PC-9 (cell line): ENCODE measurements around the gene RSPRY1. TPM values are rescaled to one million over a fixed set of nuclear protein-coding genes. Genes with fewer than 3 reads are reported as not detected.

Experiments
- BruUV-seq: library from RNA; stranded (reverse); fragments of 400-500 nt; replicated peaks from 2 replicates; lab custom pipeline; 2021; lab: Mats Ljungman, UMichigan
- CTCF ChIA-PET: fragments of 300-600 bp; sonication (Branson Sonifier 250); formaldehyde crosslinking; loops from one replicate; lab custom pipeline; 2022; ENCODE audit warnings: antibody characterized with exemption; lab: Charles Lee
- POLR2A ChIA-PET: fragments of 300-600 bp; sonication (Branson Sonifier 250); formaldehyde crosslinking; loops from one replicate; lab custom pipeline; 2022; ENCODE audit warnings: antibody characterized with exemption; ENCODE audit not compliant: unreplicated experiment; lab: Charles Lee
- DNase-seq, 2 experiments: peaks; one replicate each; pipeline versions ENCODE4 v3.0.0 to v3.0.0-alpha.2; 2015 to 2022; ENCODE audit warnings: mixed read lengths in 1 of 2
- H2AFZ ChIP-seq: fragments of 200-600 bp; sonication (generic); 2 replicates; pipeline ENCODE4 v1.8.1; 2017; ENCODE audit warnings: antibody characterized with exemption
- H3F3A ChIP-seq: fragments of 200-600 bp; sonication (generic); 2 replicates; pipeline ENCODE4 v1.8.1; 2017; ENCODE audit warnings: antibody characterized with exemption, mild to moderate bottlenecking, low read depth; ENCODE audit not compliant: insufficient read depth
- H3K27ac ChIP-seq: fragments of 200-600 bp; sonication (generic); 2 replicates; pipeline ENCODE4 v1.6.1; 2016; ENCODE audit warnings: mixed run types
- H3K27me3 ChIP-seq: fragments of 200-600 bp; sonication (generic); 2 replicates; pipeline ENCODE4 v1.6.1; 2016; ENCODE audit warnings: low read depth, mixed run types; ENCODE audit not compliant: insufficient read depth
- H3K36me3 ChIP-seq: fragments of 200-600 bp; sonication (generic); 2 replicates; pipeline ENCODE4 v1.6.1; 2016; ENCODE audit warnings: low read depth, mixed run types
- H3K4me1 ChIP-seq: fragments of 200-600 bp; sonication (generic); replicated peaks from 2 replicates; pipeline ENCODE4 v1.6.1; 2016; ENCODE audit warnings: mixed run types; ENCODE audit not compliant: insufficient read depth
- H3K4me2 ChIP-seq: fragments of 200-600 bp; sonication (generic); 2 replicates; pipeline ENCODE4 v1.6.1; 2017; ENCODE audit warnings: mixed run types
- H3K4me3 ChIP-seq: fragments of 200-600 bp; sonication (generic); 2 replicates; pipeline ENCODE4 v1.6.1; 2016; ENCODE audit warnings: mixed run types
- H3K79me2 ChIP-seq: fragments of 200-600 bp; sonication (generic); 2 replicates; pipeline ENCODE4 v1.6.1; 2017; ENCODE audit warnings: low read depth, mixed run types
- H3K9me2 ChIP-seq: fragments of 200-600 bp; sonication (generic); 2 replicates; pipeline ENCODE4 v1.8.1; 2017; ENCODE audit warnings: mild to moderate bottlenecking; ENCODE audit not compliant: insufficient read depth
- H3K9me3 ChIP-seq: fragments of 200-600 bp; sonication (generic); 2 replicates; pipeline ENCODE4 v1.8.1; 2016; ENCODE audit warnings: low read depth; ENCODE audit not compliant: insufficient read depth
- H4K20me1 ChIP-seq: fragments of 200-600 bp; sonication (generic); 2 replicates; pipeline ENCODE4 v1.8.1; 2017; ENCODE audit not compliant: insufficient read depth
- EZH2 ChIP-seq: fragments of 200-600 bp; sonication (generic); IDR thresholded peaks from 2 replicates; pipeline ENCODE4 v1.8.0; 2017; ENCODE audit warnings: antibody characterized with exemption, low read depth
- intact Hi-C: fragments of 100-400 bp; cut with micrococcal nuclease; formaldehyde crosslinking; loops from one replicate; pipeline ENCODE4 v1.10.0; 2022; ENCODE audit not compliant: unreplicated experiment
- total RNA-seq: library from RNA; stranded (reverse); gene quantifications from 2 replicates; pipeline ENCODE4 v1.2.3, GENCODE V29; 2021
- TF ChIP-seq, protein P1 (sequence below): fragments of 200-600 bp; sonication (generic); conservative IDR thresholded peaks from 2 replicates; pipeline ENCODE4 v1.6.1; 2017; ENCODE audit warnings: mixed run types, antibody characterized with exemption, mild to moderate bottlenecking, moderate library complexity

RSPRY1 gene
- total RNA-seq, 1 experiment from 2014 or later: 26.3 TPM

DNA sequence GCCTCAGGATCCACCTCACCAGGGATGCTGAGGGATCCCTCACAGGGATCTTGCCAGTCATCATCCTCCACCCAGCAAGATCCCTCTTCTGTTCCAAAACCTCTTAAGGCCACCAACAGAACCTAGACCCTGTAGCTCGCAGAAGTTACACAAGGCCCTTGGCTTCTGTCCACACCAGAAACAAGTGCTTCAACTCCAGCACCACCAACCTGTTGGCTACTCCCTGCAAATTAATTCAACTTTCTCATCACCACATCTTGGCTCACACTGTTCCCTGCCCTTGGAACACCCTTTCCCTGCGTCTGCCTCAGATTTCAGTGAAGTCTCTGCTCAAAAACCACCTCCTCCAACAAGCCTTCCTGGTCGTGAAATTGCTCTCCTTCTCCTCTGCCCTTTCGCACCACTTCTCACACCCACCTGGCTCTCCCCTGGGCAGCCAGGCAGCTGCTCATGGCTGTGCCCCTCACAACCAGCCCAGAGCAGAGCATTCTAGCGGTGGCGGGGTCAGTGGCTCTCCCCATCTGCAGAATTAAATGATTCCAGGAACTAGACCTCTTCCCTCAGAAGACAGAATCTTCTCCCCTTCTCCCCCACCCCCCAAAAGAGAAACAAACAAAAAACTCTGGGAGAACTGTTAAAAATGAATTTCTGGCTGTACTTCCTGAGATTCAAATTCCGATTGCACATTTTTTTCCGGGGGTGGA lies 96.5 kb downstream of the RSPRY1 start:
- Histone ChIP-seq H3K4me1 (peaks cover 42% of the 10 kb centered on the region), H3K79me2 (no peaks in the 10 kb centered on the region), H3K4me2 (no peak overlapping the region), H3K27ac (no peak overlapping the region), H3K4me3 (no peak overlapping the region), H3K27me3 (no peaks in the 10 kb centered on the region), H3K9me2 (no peaks in the 10 kb centered on the region), H3K9me3 (no peaks in the 10 kb centered on the region), H4K20me1 (no peaks in the 10 kb centered on the region), H3K36me3 (no peaks in the 10 kb centered on the region), H2AFZ (no peak overlapping the region), H3F3A (peaks cover 55% of the 10 kb centered on the region)
- ChIA-PET CTCF (no interaction called here), POLR2A (no interaction called here)
- TF ChIP-seq, protein P1, sequence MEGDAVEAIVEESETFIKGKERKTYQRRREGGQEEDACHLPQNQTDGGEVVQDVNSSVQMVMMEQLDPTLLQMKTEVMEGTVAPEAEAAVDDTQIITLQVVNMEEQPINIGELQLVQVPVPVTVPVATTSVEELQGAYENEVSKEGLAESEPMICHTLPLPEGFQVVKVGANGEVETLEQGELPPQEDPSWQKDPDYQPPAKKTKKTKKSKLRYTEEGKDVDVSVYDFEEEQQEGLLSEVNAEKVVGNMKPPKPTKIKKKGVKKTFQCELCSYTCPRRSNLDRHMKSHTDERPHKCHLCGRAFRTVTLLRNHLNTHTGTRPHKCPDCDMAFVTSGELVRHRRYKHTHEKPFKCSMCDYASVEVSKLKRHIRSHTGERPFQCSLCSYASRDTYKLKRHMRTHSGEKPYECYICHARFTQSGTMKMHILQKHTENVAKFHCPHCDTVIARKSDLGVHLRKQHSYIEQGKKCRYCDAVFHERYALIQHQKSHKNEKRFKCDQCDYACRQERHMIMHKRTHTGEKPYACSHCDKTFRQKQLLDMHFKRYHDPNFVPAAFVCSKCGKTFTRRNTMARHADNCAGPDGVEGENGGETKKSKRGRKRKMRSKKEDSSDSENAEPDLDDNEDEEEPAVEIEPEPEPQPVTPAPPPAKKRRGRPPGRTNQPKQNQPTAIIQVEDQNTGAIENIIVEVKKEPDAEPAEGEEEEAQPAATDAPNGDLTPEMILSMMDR: no peak
- no peak for TF ChIP-seq EZH2
- no TSS peak for BruUV-seq
- intact Hi-C loops: no loop called here
- no peak for DNase-seq

DNA sequence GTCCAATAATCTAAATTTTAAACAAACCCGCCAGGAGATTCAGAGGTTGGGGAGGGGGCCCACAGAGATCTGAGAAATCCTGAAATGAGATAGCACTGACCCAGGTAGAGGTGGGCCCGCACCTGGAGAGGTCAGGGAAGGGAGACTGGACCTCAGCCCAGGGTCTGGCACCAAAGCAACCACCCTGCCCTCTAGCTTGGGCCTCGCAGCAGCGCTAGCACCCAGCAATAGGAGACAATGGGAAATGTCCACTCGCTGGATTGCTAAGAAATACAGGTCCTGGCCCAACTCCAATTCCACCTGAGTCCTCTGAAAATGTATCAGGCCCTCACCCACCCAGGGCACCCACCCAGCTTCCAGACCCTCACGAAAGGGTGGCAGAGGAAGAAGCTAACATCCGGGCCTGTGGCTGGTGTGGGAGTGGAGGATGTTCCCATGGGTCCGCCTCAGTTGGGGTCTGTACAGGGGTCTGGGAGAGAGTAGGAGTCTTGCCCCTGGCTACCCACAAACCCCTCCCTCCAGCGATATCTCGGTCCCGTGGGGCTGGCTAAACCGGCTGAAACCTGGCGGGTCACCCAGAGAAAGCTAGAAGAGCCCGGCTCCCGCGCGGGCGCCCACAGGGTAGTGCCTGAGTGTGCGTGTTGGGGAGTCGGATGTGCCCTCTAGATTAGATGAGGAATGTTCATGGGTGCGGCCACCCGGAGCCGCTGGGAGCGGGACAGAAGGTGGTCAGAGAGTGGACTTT lies 97.3 kb downstream of the RSPRY1 start:
- Histone ChIP-seq H3K27ac (no peak overlapping the region), H3K4me3 (no peak overlapping the region), H3K9me3 (no peaks in the 10 kb centered on the region), H3K79me2 (no peaks in the 10 kb centered on the region), H3F3A (peaks cover 49% of the 10 kb centered on the region), H3K4me2 (0 out of 2 replicates have a peak overlapping the region, but pooled peaks have one; percentile 84), H4K20me1 (no peaks in the 10 kb centered on the region), H3K27me3 (no peaks in the 10 kb centered on the region), H3K36me3 (no peaks in the 10 kb centered on the region), H3K4me1 (peaks cover 35% of the 10 kb centered on the region), H3K9me2 (no peaks in the 10 kb centered on the region), H2AFZ (no peak overlapping the region)
- no peak for TF ChIP-seq EZH2
- TF ChIP-seq, protein P1: no peak
- ChIA-PET CTCF (no interaction called here), POLR2A (no interaction called here)
- peak in 1 of 2 experiments; percentile 28 for DNase-seq
- no TSS peak for BruUV-seq
- intact Hi-C loops: no loop called here

DNA sequence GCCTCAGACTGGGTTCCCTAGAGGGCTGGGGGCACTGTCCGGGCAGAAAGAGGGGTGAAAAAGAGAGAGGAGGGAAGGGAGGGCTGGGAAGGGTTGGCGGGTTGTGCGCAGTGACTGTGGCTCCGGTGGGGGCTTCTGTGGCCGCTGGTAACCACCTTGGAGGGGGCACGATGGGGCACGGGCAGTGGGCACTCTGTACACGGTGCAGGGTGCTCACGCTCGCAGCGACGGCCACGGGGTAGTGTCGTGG lies 97.8 kb downstream of the RSPRY1 start:
- Histone ChIP-seq H3K79me2 (no peaks in the 10 kb centered on the region), H3K27ac (no peak overlapping the region), H3K9me2 (no peaks in the 10 kb centered on the region), H3K9me3 (no peaks in the 10 kb centered on the region), H3K36me3 (no peaks in the 10 kb centered on the region), H3K27me3 (no peaks in the 10 kb centered on the region), H3K4me3 (peak overlapping the region; percentile 68; the same call in 1 of the 2 replicates), H4K20me1 (no peaks in the 10 kb centered on the region), H3K4me1 (peaks cover 30% of the 10 kb centered on the region), H2AFZ (no peak overlapping the region), H3K4me2 (peak overlapping the region; percentile 84; the same call in 1 of the 2 replicates), H3F3A (peaks cover 44% of the 10 kb centered on the region)
- intact Hi-C loops: no loop called here
- TF ChIP-seq EZH2: no peak
- POLR2A ChIA-PET: no interaction called here
- CTCF ChIA-PET: no interaction called here
- BruUV-seq: no TSS peak
- DNase-seq: no peak
